SK-N-SH (cell line): ENCODE data around the gene KLK12. TPM values are rescaled to one million over a fixed set of nuclear protein-coding genes. Genes with fewer than 3 reads are reported as not detected.

Source experiments
- CTCF ChIA-PET: fragments of 300-600, 350-600 bp; formaldehyde crosslinking; extraction: SDS; loops from one replicate; lab custom pipeline; 2021; lab: Yijun Ruan, JAX
- POLR2A ChIA-PET: fragments of 350-600 bp; sonication (Branson Sonifier 250); formaldehyde crosslinking; extraction: SDS; loops from one replicate; lab custom pipeline; 2020; ENCODE audit warnings: antibody characterized with exemption, inconsistent platforms; lab: Yijun Ruan, JAX
- DNase-seq: peaks from one replicate; pipeline ENCODE4 v3.0.0; 2012
- H2AFZ ChIP-seq: fragments of 200-600 bp; sonication (generic); 2 replicates; pipeline ENCODE4 v1.8.1; 2016; ENCODE audit warnings: antibody characterized with exemption, mild to moderate bottlenecking, low read depth
- H3F3A ChIP-seq: fragments of 200-600 bp; sonication (generic); replicated peaks from 2 replicates; pipeline ENCODE3; 2016; ENCODE audit warnings: antibody characterized with exemption, mild to moderate bottlenecking; ENCODE audit not compliant: insufficient read depth
- H3K27ac ChIP-seq, 2 experiments: fragments of 200-500 bp in 1 of 2; fragments of 200-600 bp in 1 of 2; sonication (Bioruptor generic) in 1 of 2; sonication (generic), shearing (Covaris generic) in 1 of 2; 2 replicates each; pipeline versions ENCODE4 v1.5.1 to v1.6.1; 2014 to 2016; ENCODE audit warnings: low read depth in 2 of 2, inconsistent platforms in 1 of 2, low read length in 1 of 2, mild to moderate bottlenecking in 1 of 2, mixed read lengths in 1 of 2
- H3K27me3 ChIP-seq: fragments of 200-600 bp; sonication (generic), shearing (Covaris generic); 2 replicates; pipeline ENCODE4 v1.6.1; 2016; ENCODE audit warnings: mixed run types; ENCODE audit not compliant: insufficient read depth
- H3K36me3 ChIP-seq, 2 experiments: fragments of 200-500 bp in 1 of 2; fragments of 200-600 bp in 1 of 2; sonication (Bioruptor generic) in 1 of 2; sonication (generic) in 1 of 2; replicated peaks in 1 of 2; 2 replicates each; pipeline versions ENCODE3 to v1.5.1; 2014 to 2016; ENCODE audit warnings: low read length in 1 of 2, mild to moderate bottlenecking in 1 of 2; ENCODE audit not compliant: insufficient read depth in 2 of 2, control insufficient read depth in 1 of 2
- H3K4me1 ChIP-seq, 2 experiments: fragments of 200-500 bp in 1 of 2; fragments of 200-600 bp in 1 of 2; sonication (Bioruptor generic) in 1 of 2; sonication (generic), shearing (Covaris generic) in 1 of 2; 2 replicates each; pipeline versions ENCODE4 v1.5.1 to v1.6.1; 2014 to 2016; ENCODE audit warnings: low read depth in 1 of 2, low read length in 1 of 2, mixed run types in 1 of 2; ENCODE audit not compliant: insufficient read depth in 2 of 2, control insufficient read depth in 1 of 2
- H3K4me2 ChIP-seq: fragments of 200-600 bp; sonication (generic), shearing (Covaris generic); 2 replicates; pipeline ENCODE4 v1.6.1; 2017; ENCODE audit warnings: mixed run types
- H3K4me3 ChIP-seq, 2 experiments: fragments of 200-500 bp in 1 of 2; fragments of 200-600 bp in 1 of 2; sonication (Bioruptor generic) in 1 of 2; sonication (generic), shearing (Covaris generic) in 1 of 2; 2 replicates each; pipeline versions ENCODE4 v1.5.1 to v1.8.1; 2014 to 2016; ENCODE audit warnings: low read depth in 2 of 2, inconsistent platforms in 1 of 2, low read length in 1 of 2, mild to moderate bottlenecking in 1 of 2, mixed read lengths in 1 of 2, moderate library complexity in 1 of 2
- H3K79me2 ChIP-seq: fragments of 200-600 bp; sonication (generic); 2 replicates; pipeline ENCODE4 v1.8.1; 2017; ENCODE audit warnings: mild to moderate bottlenecking; ENCODE audit not compliant: insufficient read depth
- H3K9ac ChIP-seq: fragments of 200-600 bp; sonication (generic); 2 replicates; pipeline ENCODE4 v1.6.1; 2017; ENCODE audit warnings: mixed run types
- H3K9me2 ChIP-seq: fragments of 200-600 bp; sonication (generic); 2 replicates; pipeline ENCODE4 v1.6.1; 2017; ENCODE audit warnings: mixed run types
- H3K9me3 ChIP-seq: fragments of 200-600 bp; sonication (generic); 2 replicates; pipeline ENCODE4 v1.6.1; 2017; ENCODE audit warnings: mixed run types, mild to moderate bottlenecking, moderate library complexity
- H4K20me1 ChIP-seq: fragments of 200-600 bp; sonication (generic); 2 replicates; pipeline ENCODE4 v1.6.1; 2017; ENCODE audit warnings: mild to moderate bottlenecking, mixed run types; ENCODE audit not compliant: insufficient read depth
- CHD2 ChIP-seq: fragments of 150-350 bp; IDR thresholded peaks from 2 replicates; pipeline ENCODE4 v1.6.1; 2018; ENCODE audit warnings: low read length; ENCODE audit not compliant: partially characterized antibody
- EZH2phosphoT487 ChIP-seq: fragments of 200-600 bp; sonication (generic); IDR thresholded peaks from 2 replicates; pipeline ENCODE4 v1.6.1; 2017; ENCODE audit warnings: low read depth, mixed run types, mild to moderate bottlenecking, antibody characterized with exemption, moderate library complexity, borderline replicate concordance
- FOSL2 ChIP-seq: IDR thresholded peaks from 2 replicates; pipeline ENCODE4 v1.4.0; 2012; ENCODE audit warnings: low read depth, mild to moderate bottlenecking, moderate library complexity, borderline replicate concordance
- FOXJ3 ChIP-seq: sonication (generic); formaldehyde crosslinking; IDR thresholded peaks from 2 replicates; pipeline ENCODE4 v1.5.1; 2020; ENCODE audit warnings: mild to moderate bottlenecking, missing genetic modification reagents
- GATA2 ChIP-seq: sonication (generic); formaldehyde crosslinking; IDR thresholded peaks from 2 replicates; pipeline ENCODE4 v1.5.0; 2020; ENCODE audit warnings: mild to moderate bottlenecking, missing genetic modification reagents
- MEF2A ChIP-seq: IDR thresholded peaks from 2 replicates; pipeline ENCODE4 v1.4.0; 2012; ENCODE audit warnings: low read depth, borderline replicate concordance
- NRF1 ChIP-seq: IDR thresholded peaks from 2 replicates; pipeline ENCODE4 v1.6.1; 2012; ENCODE audit warnings: low read depth, mild to moderate bottlenecking, low read length
- PBX3 ChIP-seq: IDR thresholded peaks from 2 replicates; pipeline ENCODE4; 2012
- POLR2AphosphoS5 ChIP-seq: IDR thresholded peaks from 2 replicates; pipeline ENCODE4 v1.6.1; 2012; ENCODE audit warnings: low read depth, low read length
- RFX5 ChIP-seq: IDR thresholded peaks from 2 replicates; pipeline ENCODE4 v1.6.1; 2012; ENCODE audit warnings: mild to moderate bottlenecking, improper control_type of control experiment, low read length
- RXRA ChIP-seq: IDR thresholded peaks from 2 replicates; pipeline ENCODE4 v1.4.0; 2012; ENCODE audit warnings: low read depth, mild to moderate bottlenecking, borderline replicate concordance
- TCF12 ChIP-seq: IDR thresholded peaks from 2 replicates; pipeline ENCODE4 v1.4.0; 2012
- TEAD4 ChIP-seq: IDR thresholded peaks from 2 replicates; pipeline ENCODE4 v1.4.0; 2012; ENCODE audit warnings: mild to moderate bottlenecking, borderline replicate concordance; ENCODE audit not compliant: insufficient read depth
- YY1 ChIP-seq: IDR thresholded peaks from 2 replicates; pipeline ENCODE4 v1.4.0; 2012; ENCODE audit warnings: low read depth, mild to moderate bottlenecking
- WGBS: methylation state at CpG from one replicate; pipeline ENCODE4 v1.1.6; 2017; ENCODE audit warnings: low lambda C conversion rate; 5-methylcytosine and 5-hydroxymethylcytosine counted together
- polyA plus RNA-seq, 3 experiments: library from polyadenylated mRNA; depleted of rRNA; stranded (reverse); fragments of >200 nt; gene quantifications; 2 replicates each; pipeline ENCODE4 v1.2.3, GENCODE V29; 2012

KLK12 gene
- polyA plus RNA-seq, 1 of the 3 experiments (the other 2 are of a cell fraction): not detected

- WGBS: 9% methylated on average over 7 of the region's 7 CpGs
- CTCF ChIA-PET: interaction anchor here (1.0 kb wide), 2 partner anchors 10 to 30 kb away, joined by 3 to 4 read pairs; no protein-coding TSS in a partner anchor
Measured at GRCh38 chr19:51066393-51067186, 31.8 kb upstream of the KLK12 start.

GRCh38 chr19:51065221-51065960 is 30.6 kb upstream of the KLK12 start:
- no peak for TF ChIP-seq EZH2phosphoT487
- no peak for TF ChIP-seq PBX3
- TF ChIP-seq TEAD4: no peak
- no peak for TF ChIP-seq RXRA
- no peak for TF ChIP-seq FOSL2
- no peak for TF ChIP-seq GATA2 (CRISPR knock-in tag)
- no peak for TF ChIP-seq NRF1
- no peak for TF ChIP-seq MEF2A
- no peak for TF ChIP-seq POLR2AphosphoS5
- TF ChIP-seq YY1: no peak
- TF ChIP-seq CHD2: no peak
- no peak for TF ChIP-seq RFX5
- TF ChIP-seq FOXJ3 (CRISPR knock-in tag): no peak
- Histone ChIP-seq H3K9me3 (no peaks in the 10 kb centered on the region), H3K4me1 (no peaks in the 10 kb centered on the region), H2AFZ (no peak overlapping the region), H3K4me3 (no peak overlapping the region), H3F3A (no peaks in the 10 kb centered on the region), H3K27ac (no peak overlapping the region), H3K9me2 (no peaks in the 10 kb centered on the region), H4K20me1 (no peaks in the 10 kb centered on the region), H3K79me2 (no peaks in the 10 kb centered on the region), H3K36me3 (no peaks in the 10 kb centered on the region), H3K27me3 (peaks cover 65% of the 10 kb centered on the region; the same call in 1 of the 2 replicates), H3K4me2 (no peak overlapping the region), H3K9ac (no peak overlapping the region)
- CTCF ChIA-PET: interaction anchor here (1.0 kb wide), 1 partner anchor 11 kb away, joined by 4 read pairs; no protein-coding TSS in a partner anchor
- POLR2A ChIA-PET: no interaction called here
- WGBS: 17% methylated on average over 19 of the region's 25 CpGs
- no peak for DNase-seq

More at GRCh38 chr19:51066393-51067186, 31.8 kb upstream of the KLK12 start:
- POLR2A ChIA-PET: no interaction called here
- no peak overlapping the region for H2AFZ ChIP-seq
- no peaks in the 10 kb centered on the region for H3F3A ChIP-seq
- no peaks in the 10 kb centered on the region for H3K9me3 ChIP-seq
- H4K20me1 ChIP-seq: no peaks in the 10 kb centered on the region
- H3K9ac ChIP-seq: no peak overlapping the region
- H3K27ac ChIP-seq: no peak overlapping the region
- H3K9me2 ChIP-seq: no peaks in the 10 kb centered on the region
- no peak overlapping the region for H3K4me3 ChIP-seq
- H3K4me2 ChIP-seq: no peak overlapping the region
- H3K4me1 ChIP-seq: no peaks in the 10 kb centered on the region
- TF ChIP-seq PBX3 (no peak), TCF12 (no peak), NRF1 (no peak)
- no peaks in the 10 kb centered on the region for H3K36me3 ChIP-seq
- no peak for DNase-seq
- H3K79me2 ChIP-seq: no peaks in the 10 kb centered on the region
- H3K27me3 ChIP-seq: peaks cover 69% of the 10 kb centered on the region; the same call in 1 of the 2 replicates
